CD4-positive, alpha-beta T cell treated with Interferon gamma for 1 hour (primary cell): ENCODE data around the gene GPR156.
"Not testable (repeated sequence)": the region's sequence is repeated elsewhere in the genome, so short reads cannot be mapped to it uniquely, and the experiment has no call there.

Experiments used
- DNase-seq: peaks from one replicate; pipeline ENCODE4 v3.0.0-alpha.2; 2020

The GPR156 gene

GRCh38 chr3:120156699-120157098 is 128.3 kb downstream of the GPR156 start:
- DNase-seq: no peak

GRCh38 chr3:120155694-120156093 is 129.3 kb downstream of the GPR156 start:
- DNase-seq: not testable (repeated sequence)

- DNase-seq: no peak
Observed at GRCh38 chr3:120155108-120155507, 129.9 kb downstream of the GPR156 start.

GRCh38 chr3:120153294-120153693 is 131.7 kb downstream of the GPR156 start:
- no peak for DNase-seq

DNA sequence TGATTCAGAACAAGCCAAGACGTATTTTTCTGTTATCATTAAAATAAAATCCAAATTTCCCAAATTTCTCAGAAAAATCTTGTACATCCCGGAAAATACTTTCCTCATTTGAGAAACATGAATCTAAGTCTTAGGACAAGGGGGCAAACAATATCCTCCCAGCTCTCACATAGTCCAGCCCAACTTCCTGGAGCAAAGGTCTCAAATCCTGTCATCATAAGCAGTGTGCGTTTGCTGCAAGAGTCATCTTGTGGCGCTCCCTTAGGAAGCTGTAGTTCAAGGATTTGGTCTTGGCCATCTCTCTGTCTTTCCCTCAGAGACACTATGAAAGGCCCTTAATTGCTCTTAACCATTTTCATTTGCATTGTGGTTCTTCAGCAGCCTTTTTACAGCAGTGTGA is 133.2 kb downstream of the GPR156 start:
- DNase-seq: no peak

GRCh38 chr3:120148187-120148949 is 136.7 kb downstream of the GPR156 start:
- DNase-seq: no peak

DNA sequence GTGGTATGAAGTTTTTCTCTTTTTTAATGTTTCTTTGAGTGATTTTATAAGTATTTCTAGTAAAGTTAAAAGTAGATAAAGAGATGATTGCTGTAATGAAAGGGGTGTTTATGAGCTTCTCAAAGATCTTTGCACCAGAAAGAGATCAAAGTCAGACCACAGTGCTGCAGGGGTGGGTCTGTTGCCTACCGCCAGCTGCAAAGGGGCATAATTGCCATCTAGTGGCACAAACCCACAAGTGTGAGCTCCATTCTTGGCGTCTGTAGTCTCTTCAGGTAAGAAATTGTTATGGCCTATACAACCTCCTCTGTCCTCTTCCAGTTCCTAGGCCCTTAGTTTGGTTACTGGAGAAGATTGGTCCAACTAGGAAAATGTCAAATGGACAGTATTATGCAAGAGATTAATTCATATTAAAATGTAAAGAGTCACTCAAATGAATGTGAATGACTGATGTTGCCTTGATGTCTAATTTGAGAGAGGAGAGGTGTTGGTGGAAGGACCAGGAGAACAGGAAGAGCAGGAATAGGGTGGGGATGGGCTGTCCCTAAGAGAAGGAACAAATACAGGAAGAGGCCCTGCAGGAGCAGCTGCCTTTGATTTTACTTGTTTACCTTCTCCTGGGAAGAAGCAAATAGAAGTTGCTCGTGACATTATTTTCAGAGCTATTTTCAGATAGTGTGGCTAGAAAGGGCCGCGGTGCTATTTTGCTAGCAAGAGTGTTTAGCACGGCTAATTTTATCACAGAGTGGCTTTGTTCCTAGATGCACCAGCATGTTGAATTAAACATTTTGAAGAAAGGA is 137.8 kb downstream of the GPR156 start:
- peak; percentile 44 for DNase-seq

DNA sequence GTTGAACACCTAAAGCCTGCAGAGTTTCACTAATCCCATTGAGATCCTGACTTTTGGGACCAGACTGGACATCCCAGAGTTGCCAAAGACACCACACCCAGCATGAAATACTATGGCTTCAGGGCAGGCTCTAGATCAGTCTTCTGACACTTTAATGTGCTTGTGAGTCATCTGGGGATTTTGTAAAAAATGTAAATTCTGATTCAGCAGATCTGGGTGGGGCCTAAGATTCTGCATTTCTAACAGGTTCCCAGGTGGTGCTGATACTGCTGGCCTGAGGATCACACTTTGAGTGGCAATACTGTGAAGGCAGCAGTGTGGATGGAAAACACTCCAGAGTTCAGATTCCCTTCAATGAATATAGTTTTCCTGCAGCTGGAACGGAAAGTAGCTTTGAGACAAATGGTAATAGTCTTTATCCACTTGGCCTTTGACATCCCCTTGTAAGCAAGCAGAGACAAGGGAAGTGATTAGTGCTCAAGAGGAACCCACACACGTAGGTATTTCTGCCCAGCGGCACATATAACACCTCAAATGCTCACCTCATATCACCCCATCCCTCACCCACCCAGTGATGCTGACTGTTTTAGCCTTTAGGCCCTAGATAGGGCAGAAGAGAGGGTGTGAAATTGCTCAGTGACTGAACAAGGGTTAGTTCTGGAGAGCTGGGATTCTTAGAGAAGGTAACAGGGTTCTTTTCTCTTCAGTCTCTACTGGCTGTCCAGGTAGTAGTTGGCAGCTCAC is 139.3 kb downstream of the GPR156 start:
- DNase-seq: no peak

- DNase-seq: no peak
Observed at GRCh38 chr3:120144267-120144666, 140.8 kb downstream of the GPR156 start.

GRCh38 chr3:120143676-120144075 is 141.3 kb downstream of the GPR156 start:
- no peak for DNase-seq

- no peak for DNase-seq
Observed at GRCh38 chr3:120142236-120142635, 142.8 kb downstream of the GPR156 start.

GRCh38 chr3:120140098-120140742 is 144.8 kb downstream of the GPR156 start:
- DNase-seq: no peak

DNA sequence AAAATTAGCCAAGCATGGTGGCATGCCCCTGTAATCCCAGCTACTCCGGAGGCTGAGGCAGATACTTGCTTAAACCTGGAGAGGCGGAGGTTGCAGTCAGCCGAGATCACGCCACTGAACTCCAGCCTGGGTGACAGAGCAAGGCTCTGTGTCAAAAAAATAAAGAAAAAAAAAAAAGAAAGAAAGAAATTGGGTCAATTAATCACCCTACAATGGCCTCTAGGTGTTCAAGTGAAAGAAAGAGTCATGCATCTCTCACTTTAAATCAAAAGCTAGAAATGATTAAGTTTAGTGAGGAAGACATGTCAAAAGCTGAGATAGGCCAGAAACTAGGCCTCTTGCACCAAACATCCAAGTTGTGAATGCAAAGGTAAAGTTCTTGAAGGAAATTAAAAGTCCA is 145.9 kb downstream of the GPR156 start:
- DNase-seq: no peak

DNA sequence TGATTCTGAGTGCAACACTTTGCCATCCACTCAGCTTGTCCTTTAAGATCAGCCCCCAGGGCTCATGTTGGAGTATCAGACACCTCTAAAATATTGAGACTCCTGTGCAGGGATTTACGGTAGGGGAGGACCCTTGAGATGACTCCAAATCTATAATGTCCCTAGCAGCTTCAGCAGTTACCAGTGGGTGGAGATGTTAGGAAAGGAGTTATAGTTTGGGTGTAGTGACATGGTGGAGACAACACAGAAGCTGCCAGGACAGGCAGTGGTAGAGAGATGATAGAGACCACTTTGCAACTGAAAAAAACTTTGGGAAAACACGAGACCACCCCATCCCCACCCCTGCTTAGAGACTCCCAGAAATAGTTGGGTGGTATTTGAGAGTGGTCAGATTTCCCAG is 147.5 kb downstream of the GPR156 start:
- DNase-seq: no peak

GRCh38 chr3:120130656-120131055 is 154.4 kb downstream of the GPR156 start:
- no peak for DNase-seq

GRCh38 chr3:120129718-120130513 is 155.1 kb downstream of the GPR156 start:
- no peak for DNase-seq

DNA sequence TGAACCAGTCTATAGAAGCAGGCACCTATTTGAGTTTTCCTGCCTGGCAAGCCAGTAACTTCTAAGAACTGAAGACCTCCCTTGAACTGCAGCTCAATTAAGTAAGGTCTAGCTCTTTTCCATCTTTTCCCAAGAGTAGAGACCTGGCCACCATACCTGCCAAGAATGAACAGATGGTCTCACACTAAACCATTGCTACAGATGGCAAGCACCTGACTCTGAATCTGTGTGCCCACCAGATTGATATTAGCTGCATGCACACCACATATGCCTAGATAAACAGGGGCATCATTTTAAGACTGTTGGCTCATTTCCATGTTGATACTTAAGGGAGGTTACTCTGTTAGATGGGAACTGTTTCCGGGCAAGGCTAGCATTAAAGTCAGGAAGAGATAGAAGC is 156.0 kb downstream of the GPR156 start:
- no peak for DNase-seq

DNA sequence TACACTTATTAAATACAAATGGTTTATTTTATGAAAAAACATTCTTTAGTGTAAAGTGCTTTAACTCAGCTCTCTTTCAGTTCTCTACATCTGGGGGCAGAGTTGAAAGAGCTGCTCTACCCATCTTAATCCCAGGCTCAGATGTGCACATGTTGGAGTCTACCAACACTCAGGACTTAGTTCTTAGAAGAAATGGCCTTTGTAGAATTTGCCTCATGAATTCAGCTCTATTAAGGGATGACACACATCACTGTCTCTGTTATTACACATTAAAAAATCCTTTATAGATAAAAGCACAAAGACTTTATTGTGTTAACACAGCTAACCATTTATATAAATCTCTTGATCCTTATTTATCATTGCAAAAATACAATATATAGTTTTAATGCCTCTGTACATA is 159.0 kb downstream of the GPR156 start:
- DNase-seq: no peak

GRCh38 chr3:120119846-120120510 is 165.0 kb downstream of the GPR156 start:
- DNase-seq: no peak
